Hindlimb muscle (tissue), 1 donor: Measurements from ENCODE around the gene DYNLT2. TPM values are rescaled to one million over a fixed set of nuclear protein-coding genes. Genes with fewer than 3 reads are reported as not detected.

Experiments
- DNase-seq: peaks from one replicate; pipeline ENCODE4 v3.0.0-alpha.2; 2013
- polyA plus RNA-seq: library from polyadenylated mRNA; unstranded; fragments of 120-200 nt; gene quantifications from one replicate; pipeline ENCODE4 v1.2.1, GENCODE V29; 2013; ENCODE audit not compliant: insufficient read length

Gene DYNLT2
- polyA plus RNA-seq, 1 donor = 2.2 TPM

- no peak for DNase-seq
Measured at GRCh38 chr6:169692516-169692915, 58.9 kb downstream of the DYNLT2 start.

DNA sequence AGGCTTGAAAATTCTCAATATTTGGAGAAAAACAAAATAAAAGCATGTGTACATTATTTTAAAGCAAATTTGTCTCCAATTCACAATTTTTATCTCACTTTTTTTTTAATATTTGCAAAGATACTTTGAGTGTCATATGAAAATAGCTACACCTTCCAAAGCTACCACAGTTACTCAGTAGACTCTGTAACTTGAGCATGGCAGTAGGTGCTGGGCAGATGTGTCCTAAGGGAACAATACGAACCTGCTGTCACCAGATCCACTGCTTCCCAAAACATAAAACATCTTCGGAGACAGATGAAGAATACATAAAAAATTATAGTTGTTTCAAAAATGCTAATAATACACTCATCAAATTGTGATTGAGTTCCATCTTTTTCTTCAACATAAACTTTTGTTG lies 60.1 kb downstream of the DYNLT2 start:
- DNase-seq = no peak

Other genes with a start within 250 kb of the DYNLT2 start
- gene WDR27, start 49.5 kb downstream of the DYNLT2 start, polyA plus RNA-seq = 48.8 TPM
- gene C6orf120, start 49.4 kb downstream of the DYNLT2 start, polyA plus RNA-seq = 28.0 TPM
- 71.2 TPM for gene PHF10, start 27.1 kb downstream of the DYNLT2 start, polyA plus RNA-seq
- 23.7 TPM for gene ERMARD, start 50 bp upstream of the DYNLT2 start, polyA plus RNA-seq